Measurements from ENCODE around the gene PROM2.

Gene PROM2

GRCh38 chr2:95279435-95280035 lies 5.3 kb downstream of the PROM2 start:
- Histone ChIP-seq H3K9me3 (no peaks in the 10 kb centered on the region), H3K36me3 (no peaks in the 10 kb centered on the region), H3K4me1 (no peaks in the 10 kb centered on the region), H3K4me3 (ENCODE audit: low read depth, low read length) (no peak overlapping the region), H3K27me3 (no peaks in the 10 kb centered on the region)
- DNase-seq = no peak
- no peak for TF ChIP-seq CTCF (IDR thresholded peaks at IDR 0.05; ENCODE audit: low read depth, low read length)

- no peak for TF ChIP-seq CTCF (IDR thresholded peaks at IDR 0.05; ENCODE audit: low read depth, low read length)
- Histone ChIP-seq H3K9me3 (no peaks in the 10 kb centered on the region), H3K4me1 (no peaks in the 10 kb centered on the region), H3K36me3 (no peaks in the 10 kb centered on the region), H3K27me3 (no peaks in the 10 kb centered on the region), H3K4me3 (ENCODE audit: low read depth, low read length) (no peak overlapping the region)
- DNase-seq = no peak
Observed at GRCh38 chr2:95281071-95281470, 6.8 kb downstream of the PROM2 start.

GRCh38 chr2:95281786-95282185 lies 7.5 kb downstream of the PROM2 start:
- H3K36me3 ChIP-seq = no peaks in the 10 kb centered on the region
- H3K27me3 ChIP-seq = no peaks in the 10 kb centered on the region
- no peak overlapping the region for H3K4me3 ChIP-seq (ENCODE audit: low read depth, low read length)
- H3K9me3 ChIP-seq = no peaks in the 10 kb centered on the region
- no peak for DNase-seq
- no peak for TF ChIP-seq CTCF (IDR thresholded peaks at IDR 0.05; ENCODE audit: low read depth, low read length)
- no peaks in the 10 kb centered on the region for H3K4me1 ChIP-seq

- H3K27me3 ChIP-seq = no peaks in the 10 kb centered on the region
- H3K36me3 ChIP-seq = no peaks in the 10 kb centered on the region
- DNase-seq = no peak
- no peaks in the 10 kb centered on the region for H3K4me1 ChIP-seq
- H3K9me3 ChIP-seq = no peaks in the 10 kb centered on the region
- TF ChIP-seq CTCF (IDR thresholded peaks at IDR 0.05; ENCODE audit: low read depth, low read length) = no peak
- no peak overlapping the region for H3K4me3 ChIP-seq (ENCODE audit: low read depth, low read length)
Observed at GRCh38 chr2:95282458-95282857, 8.2 kb downstream of the PROM2 start.

- H3K4me3 ChIP-seq (ENCODE audit: low read depth, low read length) = no peak overlapping the region
- no peak for TF ChIP-seq CTCF (IDR thresholded peaks at IDR 0.05; ENCODE audit: low read depth, low read length)
- no peaks in the 10 kb centered on the region for H3K4me1 ChIP-seq
- DNase-seq = no peak
- H3K27me3 ChIP-seq = no peaks in the 10 kb centered on the region
- H3K36me3 ChIP-seq = no peaks in the 10 kb centered on the region
- no peaks in the 10 kb centered on the region for H3K9me3 ChIP-seq
Observed at GRCh38 chr2:95283562-95283961, 9.3 kb downstream of the PROM2 start.

GRCh38 chr2:95284886-95285541 lies 10.8 kb downstream of the PROM2 start:
- no peaks in the 10 kb centered on the region for H3K27me3 ChIP-seq
- no peak for DNase-seq
- no peaks in the 10 kb centered on the region for H3K9me3 ChIP-seq
- TF ChIP-seq CTCF (IDR thresholded peaks at IDR 0.05; ENCODE audit: low read depth, low read length) = no peak
- H3K4me1 ChIP-seq = no peaks in the 10 kb centered on the region
- no peaks in the 10 kb centered on the region for H3K36me3 ChIP-seq
- no peak overlapping the region for H3K4me3 ChIP-seq (ENCODE audit: low read depth, low read length)
